GM12801 (cell line): ENCODE measurements around the gene TCF23.

Experiments used
- CTCF ChIP-seq: IDR thresholded peaks from one replicate; pipeline ENCODE4 v1.5.1; 2011; ENCODE audit warnings: control low read depth; ENCODE audit not compliant: insufficient read length; ENCODE audit errors: extremely low read depth

TCF23 gene

GRCh38 chr2:27205206-27205605 lies 56.4 kb downstream of the TCF23 start:
- TF ChIP-seq CTCF = no peak

GRCh38 chr2:27206346-27206745 lies 57.5 kb downstream of the TCF23 start:
- no peak for TF ChIP-seq CTCF
